ENCODE results near the gene FITM2. TPM values are rescaled to one million over a fixed set of nuclear protein-coding genes. Genes with fewer than 3 reads are reported as not detected.

The FITM2 gene
- polyA plus RNA-seq (2013, experiment 1 of 2) = 4.0 TPM
- polyA plus RNA-seq (2013, experiment 2 of 2) = 4.0 TPM

DNA sequence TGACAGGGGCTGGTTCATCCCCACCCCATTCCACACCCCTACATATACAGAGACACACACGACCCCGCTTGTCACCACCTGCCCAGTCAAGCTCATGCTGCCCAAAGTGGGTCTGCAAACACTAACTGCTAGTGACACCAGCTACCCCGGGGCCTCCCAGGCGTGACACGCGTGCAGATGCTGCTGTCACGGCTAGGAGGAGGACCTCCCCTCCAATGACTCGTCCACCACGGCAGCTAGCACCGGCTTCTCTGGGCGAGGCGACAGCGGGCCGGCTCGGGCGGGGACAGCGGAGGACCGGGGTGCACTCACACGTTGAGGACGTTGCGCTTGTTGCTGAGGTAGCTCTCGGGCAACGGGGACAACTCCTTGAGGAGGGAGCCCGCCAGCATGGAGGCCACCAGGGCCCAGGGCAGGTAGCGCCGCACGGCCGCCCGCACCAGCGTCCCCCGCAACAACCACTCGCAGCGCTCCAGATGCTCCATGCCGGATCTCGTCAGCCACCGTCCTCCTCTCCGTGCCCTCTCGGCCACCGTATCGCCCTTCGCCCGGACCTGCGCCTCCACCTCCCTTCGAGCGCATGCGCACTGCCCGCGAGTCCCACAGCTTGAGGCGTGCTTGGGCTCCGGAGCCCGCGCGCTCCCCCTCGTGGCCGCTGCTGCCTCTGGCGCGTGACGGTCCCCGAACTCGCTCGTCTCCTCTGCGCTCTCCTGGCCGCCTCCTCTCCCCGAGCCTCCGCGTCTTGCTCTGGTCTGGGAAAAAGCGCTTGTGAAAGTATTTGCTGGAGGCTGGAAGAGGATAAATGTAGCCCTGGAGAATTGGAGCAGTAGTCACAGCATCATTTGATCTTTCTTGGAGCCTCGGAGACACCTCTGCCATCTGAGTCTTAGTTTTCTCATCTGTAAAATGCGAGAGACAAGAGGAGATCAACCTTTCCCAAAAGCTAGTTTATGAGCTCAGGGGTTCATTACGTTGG is at the start of gene FITM2:
Gene FITM2, minus strand, starts transcription at position 539 of the 976 bp plus-strand sequence. Its CDS starts 54 bp downstream, at position 485.
- Histone ChIP-seq H3K4me1 (ENCODE audit: control insufficient read depth, insufficient read depth, low read depth, low read length) (peaks cover 8% of the 10 kb centered on the region), H3K27ac (ENCODE audit: low read length, poor library complexity, severe bottlenecking) (no peak within 1 kb of the TSS), H2AFZ (ENCODE audit: low read depth, low read length) (peak within 1 kb of the TSS; percentile 92), H3K9ac (ENCODE audit: low read length) (peak within 1 kb of the TSS; percentile 92), H3K27me3 (ENCODE audit: control insufficient read depth in 1 of 2, insufficient read depth in 1 of 2, low read length in 2 of 2) (no peaks in the 10 kb centered on the region), H3K36me3 (ENCODE audit: control insufficient read depth in 1 of 2, insufficient read depth in 2 of 2, low read depth in 1 of 2, low read length in 2 of 2) (peaks cover 6 to 12% of the 10 kb centered on the region in 2 experiments), H4K91ac (ENCODE audit: low read length) (peak within 1 kb of the TSS; percentile 15), H3K4ac (ENCODE audit: low read depth in 1 of 2, low read length in 2 of 2) (no peak within 1 kb of the TSS), H2AK5ac (ENCODE audit: low read length, severe bottlenecking) (no peak within 1 kb of the TSS), H3K9me3 (ENCODE audit: control insufficient read depth, low read length) (no peaks in the 10 kb centered on the region), H4K8ac (ENCODE audit: low read length) (peak within 1 kb of the TSS; percentile 94), H2BK5ac (ENCODE audit: low read depth, low read length, poor library complexity, severe bottlenecking) (no peak within 1 kb of the TSS), H2BK120ac (ENCODE audit: low read depth, low read length) (no peak within 1 kb of the TSS), H3K14ac (ENCODE audit: low read length in 2 of 2) (peak within 1 kb of the TSS in 1 of 2 experiments; percentile 84), H3K4me2 (ENCODE audit: low read length, poor library complexity, severe bottlenecking) (peak within 1 kb of the TSS; percentile 86), H2BK15ac (ENCODE audit: low read depth, poor library complexity, severe bottlenecking) (no peak within 1 kb of the TSS), H3K18ac (ENCODE audit: low read depth in 1 of 2, low read length in 2 of 2) (peak within 1 kb of the TSS; percentile 83 to 94), H3K79me1 (replicated peaks; ENCODE audit: low read length, poor library complexity, severe bottlenecking) (peaks cover 14% of the 10 kb centered on the region), H3K4me3 (ENCODE audit: insufficient read depth in 1 of 2, low read depth in 1 of 2, low read length in 2 of 2) (peak within 1 kb of the TSS; percentile 90 to 100), H3K23ac (ENCODE audit: low read length in 2 of 2) (peak within 1 kb of the TSS in 1 of 2 experiments; percentile 81), H2BK12ac (ENCODE audit: low read length in 2 of 2) (peak within 1 kb of the TSS in 1 of 2 experiments; percentile 45)
- peak; percentile 97 for DNase-seq
- 2% methylated on average over 58 of the region's 70 CpGs for WGBS

- Histone ChIP-seq H3K27ac (ENCODE audit: low read length, poor library complexity, severe bottlenecking) (no peak overlapping the region), H2BK120ac (ENCODE audit: low read depth, low read length) (no peak overlapping the region), H3K4me3 (ENCODE audit: insufficient read depth in 1 of 2, low read depth in 1 of 2, low read length in 2 of 2) (no peak overlapping the region), H3K14ac (ENCODE audit: low read length in 2 of 2) (no peak overlapping the region), H3K18ac (ENCODE audit: low read depth in 1 of 2, low read length in 2 of 2) (no peak overlapping the region), H2AFZ (ENCODE audit: low read depth, low read length) (no peak overlapping the region), H3K9ac (ENCODE audit: low read length) (no peak overlapping the region), H2BK12ac (ENCODE audit: low read length in 2 of 2) (no peak overlapping the region), H3K4ac (ENCODE audit: low read depth in 1 of 2, low read length in 2 of 2) (no peak overlapping the region), H3K4me2 (ENCODE audit: low read length, poor library complexity, severe bottlenecking) (no peak overlapping the region), H2BK15ac (ENCODE audit: low read depth, poor library complexity, severe bottlenecking) (no peak overlapping the region), H3K4me1 (ENCODE audit: control insufficient read depth, insufficient read depth, low read depth, low read length) (no peaks in the 10 kb centered on the region), H3K27me3 (ENCODE audit: control insufficient read depth in 1 of 2, insufficient read depth in 1 of 2, low read length in 2 of 2) (peaks cover 29 to 57% of the 10 kb centered on the region in 2 experiments), H3K9me3 (ENCODE audit: control insufficient read depth, low read length) (no peaks in the 10 kb centered on the region), H3K79me1 (replicated peaks; ENCODE audit: low read length, poor library complexity, severe bottlenecking) (no peaks in the 10 kb centered on the region), H2BK5ac (ENCODE audit: low read depth, low read length, poor library complexity, severe bottlenecking) (no peak overlapping the region), H4K8ac (ENCODE audit: low read length) (no peak overlapping the region), H3K23ac (ENCODE audit: low read length in 2 of 2) (no peak overlapping the region), H3K36me3 (ENCODE audit: control insufficient read depth in 1 of 2, insufficient read depth in 2 of 2, low read depth in 1 of 2, low read length in 2 of 2) (no peaks in the 10 kb centered on the region), H4K91ac (ENCODE audit: low read length) (no peak overlapping the region), H2AK5ac (ENCODE audit: low read length, severe bottlenecking) (no peak overlapping the region)
- no peak for DNase-seq
Measured at GRCh38 chr20:44360221-44360620, 49.2 kb upstream of the FITM2 start.

DNA sequence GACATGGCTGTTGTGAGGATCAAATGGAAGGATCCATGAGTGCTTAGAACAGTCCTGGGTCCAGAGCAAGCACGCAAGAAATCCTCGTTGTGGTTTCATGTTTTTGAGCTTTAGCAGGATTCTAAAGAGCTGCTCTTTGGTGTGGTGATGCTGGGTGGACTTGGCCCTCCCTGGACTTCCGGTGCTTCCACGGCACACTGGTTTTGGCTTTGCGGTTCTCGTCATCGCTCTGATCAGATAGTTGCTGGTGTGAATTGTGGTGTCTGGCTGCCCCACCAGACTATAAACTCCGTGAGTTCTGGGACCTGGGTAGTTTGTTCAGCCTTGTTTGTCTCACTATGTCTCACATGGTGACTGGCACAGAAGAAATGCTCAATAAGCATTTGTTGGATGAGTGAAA is 47.8 kb upstream of the FITM2 start:
- WGBS = 89% methylated on average over 8 of the region's 8 CpGs
- no peak overlapping the region for H2AFZ ChIP-seq (ENCODE audit: low read depth, low read length)
- H3K36me3 ChIP-seq (ENCODE audit: control insufficient read depth in 1 of 2, insufficient read depth in 2 of 2, low read depth in 1 of 2, low read length in 2 of 2) = no peaks in the 10 kb centered on the region
- no peaks in the 10 kb centered on the region for H3K79me1 ChIP-seq (replicated peaks; ENCODE audit: low read length, poor library complexity, severe bottlenecking)
- H3K4me1 ChIP-seq (ENCODE audit: control insufficient read depth, insufficient read depth, low read depth, low read length) = no peaks in the 10 kb centered on the region
- DNase-seq = no peak
- no peak overlapping the region for H4K91ac ChIP-seq (ENCODE audit: low read length)
- no peak overlapping the region for H2AK5ac ChIP-seq (ENCODE audit: low read length, severe bottlenecking)
- no peak overlapping the region for H2BK120ac ChIP-seq (ENCODE audit: low read depth, low read length)
- H3K27ac ChIP-seq (ENCODE audit: low read length, poor library complexity, severe bottlenecking) = no peak overlapping the region
- H3K18ac ChIP-seq (ENCODE audit: low read depth in 1 of 2, low read length in 2 of 2) = no peak overlapping the region
- no peak overlapping the region for H3K23ac ChIP-seq (ENCODE audit: low read length in 2 of 2)
- no peak overlapping the region for H3K4me2 ChIP-seq (ENCODE audit: low read length, poor library complexity, severe bottlenecking)
- no peaks in the 10 kb centered on the region for H3K9me3 ChIP-seq (ENCODE audit: control insufficient read depth, low read length)
- H3K4me3 ChIP-seq (ENCODE audit: insufficient read depth in 1 of 2, low read depth in 1 of 2, low read length in 2 of 2) = no peak overlapping the region
- H2BK5ac ChIP-seq (ENCODE audit: low read depth, low read length, poor library complexity, severe bottlenecking) = no peak overlapping the region
- no peak overlapping the region for H4K8ac ChIP-seq (ENCODE audit: low read length)
- H3K27me3 ChIP-seq (ENCODE audit: control insufficient read depth in 1 of 2, insufficient read depth in 1 of 2, low read length in 2 of 2) = peaks cover 29 to 59% of the 10 kb centered on the region in 2 experiments
- no peak overlapping the region for H3K4ac ChIP-seq (ENCODE audit: low read depth in 1 of 2, low read length in 2 of 2)
- no peak overlapping the region for H2BK12ac ChIP-seq (ENCODE audit: low read length in 2 of 2)
- H2BK15ac ChIP-seq (ENCODE audit: low read depth, poor library complexity, severe bottlenecking) = no peak overlapping the region
- no peak overlapping the region for H3K9ac ChIP-seq (ENCODE audit: low read length)
- H3K14ac ChIP-seq (ENCODE audit: low read length in 2 of 2) = no peak overlapping the region

DNA sequence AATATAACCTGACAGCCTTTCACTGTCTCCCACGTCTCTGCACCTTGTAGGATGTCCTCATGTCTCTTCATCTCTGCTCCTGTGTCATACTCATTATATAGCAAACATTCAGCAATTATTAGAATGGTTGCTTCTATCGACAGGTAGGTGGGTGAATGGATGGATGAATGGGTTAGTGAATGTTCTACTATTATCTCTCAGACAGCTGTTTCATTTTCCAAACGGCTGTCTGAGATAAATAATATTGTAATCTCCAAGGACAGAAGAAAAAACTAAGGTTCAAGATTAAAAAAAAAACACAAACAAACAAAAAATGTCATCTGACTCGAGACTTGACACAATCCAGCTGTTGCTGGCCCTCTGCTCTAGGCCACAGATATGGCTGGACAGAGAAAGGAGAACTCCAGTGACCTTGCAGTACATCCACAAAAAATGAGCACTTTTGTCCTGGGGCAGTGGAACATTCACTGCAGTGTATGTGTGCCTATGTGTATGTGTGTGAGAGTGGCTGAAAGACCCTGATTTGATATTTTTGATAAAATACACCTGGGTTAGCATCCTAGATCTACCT is 46.6 kb upstream of the FITM2 start:
- Histone ChIP-seq H3K4me3 (ENCODE audit: insufficient read depth in 1 of 2, low read depth in 1 of 2, low read length in 2 of 2) (no peak overlapping the region), H3K27me3 (ENCODE audit: control insufficient read depth in 1 of 2, insufficient read depth in 1 of 2, low read length in 2 of 2) (peaks cover 29 to 59% of the 10 kb centered on the region in 2 experiments), H3K14ac (ENCODE audit: low read length in 2 of 2) (no peak overlapping the region), H4K91ac (ENCODE audit: low read length) (no peak overlapping the region), H2BK120ac (ENCODE audit: low read depth, low read length) (no peak overlapping the region), H2AFZ (ENCODE audit: low read depth, low read length) (no peak overlapping the region), H2AK5ac (ENCODE audit: low read length, severe bottlenecking) (no peak overlapping the region), H3K4me1 (ENCODE audit: control insufficient read depth, insufficient read depth, low read depth, low read length) (no peaks in the 10 kb centered on the region), H3K9ac (ENCODE audit: low read length) (no peak overlapping the region), H2BK12ac (ENCODE audit: low read length in 2 of 2) (no peak overlapping the region), H3K27ac (ENCODE audit: low read length, poor library complexity, severe bottlenecking) (no peak overlapping the region), H3K23ac (ENCODE audit: low read length in 2 of 2) (no peak overlapping the region), H3K9me3 (ENCODE audit: control insufficient read depth, low read length) (no peaks in the 10 kb centered on the region), H4K8ac (ENCODE audit: low read length) (no peak overlapping the region), H2BK5ac (ENCODE audit: low read depth, low read length, poor library complexity, severe bottlenecking) (no peak overlapping the region), H3K79me1 (replicated peaks; ENCODE audit: low read length, poor library complexity, severe bottlenecking) (no peaks in the 10 kb centered on the region), H3K36me3 (ENCODE audit: control insufficient read depth in 1 of 2, insufficient read depth in 2 of 2, low read depth in 1 of 2, low read length in 2 of 2) (no peaks in the 10 kb centered on the region), H3K4me2 (ENCODE audit: low read length, poor library complexity, severe bottlenecking) (no peak overlapping the region), H3K4ac (ENCODE audit: low read depth in 1 of 2, low read length in 2 of 2) (no peak overlapping the region), H2BK15ac (ENCODE audit: low read depth, poor library complexity, severe bottlenecking) (no peak overlapping the region), H3K18ac (ENCODE audit: low read depth in 1 of 2, low read length in 2 of 2) (no peak overlapping the region)
- 33% methylated on average over 2 of the region's 4 CpGs for WGBS
- no peak for DNase-seq

All from mesenchymal stem cell (in vitro differentiated cells and primary cell).